ENCODE data around the gene GLRA2.
A peak's percentile ranks its signal among the peaks of the same experiment; 100 is the strongest.
"Not testable (repeated sequence)": the region's sequence is repeated elsewhere in the genome, so short reads cannot be mapped to it uniquely, and the experiment has no call there.

The GLRA2 gene

GRCh38 chrX:14675500-14675899 lies 146.2 kb downstream of the GLRA2 start:
- Histone ChIP-seq H3K18ac (ENCODE audit: low read depth in 1 of 2, low read length in 2 of 2) (no peak overlapping the region), H3K79me1 (replicated peaks; ENCODE audit: low read length, poor library complexity, severe bottlenecking) (no peaks in the 10 kb centered on the region), H2BK5ac (ENCODE audit: low read depth, low read length, poor library complexity, severe bottlenecking) (no peak overlapping the region), H4K91ac (ENCODE audit: low read length) (no peak overlapping the region), H2AFZ (ENCODE audit: low read depth, low read length) (no peak overlapping the region), H3K4me1 (ENCODE audit: control insufficient read depth, insufficient read depth, low read depth, low read length) (peaks cover 6% of the 10 kb centered on the region), H3K14ac (ENCODE audit: low read length in 2 of 2) (no peak overlapping the region), H2AK5ac (ENCODE audit: low read length, severe bottlenecking) (no peak overlapping the region), H3K4me3 (ENCODE audit: insufficient read depth in 1 of 2, low read depth in 1 of 2, low read length in 2 of 2) (no peak overlapping the region), H3K4me2 (ENCODE audit: low read length, poor library complexity, severe bottlenecking) (no peak overlapping the region), H3K9me3 (ENCODE audit: control insufficient read depth, low read length) (no peaks in the 10 kb centered on the region), H3K23ac (ENCODE audit: low read length in 2 of 2) (no peak overlapping the region), H4K8ac (ENCODE audit: low read length) (no peak overlapping the region), H2BK15ac (ENCODE audit: low read depth, poor library complexity, severe bottlenecking) (no peak overlapping the region), H3K36me3 (ENCODE audit: control insufficient read depth in 1 of 2, insufficient read depth in 2 of 2, low read depth in 1 of 2, low read length in 2 of 2) (no peaks in the 10 kb centered on the region), H3K27me3 (ENCODE audit: control insufficient read depth in 1 of 2, insufficient read depth in 1 of 2, low read length in 2 of 2) (no peaks in the 10 kb centered on the region), H3K4ac (ENCODE audit: low read depth in 1 of 2, low read length in 2 of 2) (no peak overlapping the region), H2BK120ac (ENCODE audit: low read depth, low read length) (no peak overlapping the region), H2BK12ac (ENCODE audit: low read length in 2 of 2) (no peak overlapping the region), H3K9ac (ENCODE audit: low read length) (no peak overlapping the region), H3K27ac (ENCODE audit: low read length, poor library complexity, severe bottlenecking) (no peak overlapping the region)
- WGBS, result no CpG with 5 or more reads among the region's 1 CpG
- DNase-seq, result no peak

DNA sequence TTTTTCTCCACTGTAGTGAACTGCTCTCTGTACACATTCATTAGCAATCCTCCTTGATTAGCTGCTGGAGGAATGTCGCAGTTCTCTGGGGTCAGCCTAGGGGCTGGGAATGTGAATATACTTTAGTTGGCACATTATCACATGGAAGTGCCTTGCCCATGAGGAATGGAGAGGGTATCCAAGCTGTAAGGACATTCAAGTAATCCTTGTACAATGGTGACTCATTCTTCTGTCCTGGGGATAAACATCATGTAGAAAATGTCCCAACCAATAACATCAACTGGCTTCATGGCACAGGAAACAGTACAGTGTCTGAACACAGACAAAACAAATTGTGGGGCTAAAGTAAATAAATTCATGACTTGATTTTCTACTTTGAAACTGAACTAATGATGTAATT lies 147.1 kb downstream of the GLRA2 start:
- peak; percentile 51 for DNase-seq
- Histone ChIP-seq H3K79me1 (replicated peaks; ENCODE audit: low read length, poor library complexity, severe bottlenecking) (no peaks in the 10 kb centered on the region), H3K4me3 (ENCODE audit: insufficient read depth in 1 of 2, low read depth in 1 of 2, low read length in 2 of 2) (no peak overlapping the region), H3K27me3 (ENCODE audit: control insufficient read depth in 1 of 2, insufficient read depth in 1 of 2, low read length in 2 of 2) (no peaks in the 10 kb centered on the region), H2BK120ac (ENCODE audit: low read depth, low read length) (no peak overlapping the region), H3K4ac (ENCODE audit: low read depth in 1 of 2, low read length in 2 of 2) (no peak overlapping the region), H3K4me1 (ENCODE audit: control insufficient read depth, insufficient read depth, low read depth, low read length) (peaks cover 6% of the 10 kb centered on the region), H3K9me3 (ENCODE audit: control insufficient read depth, low read length) (no peaks in the 10 kb centered on the region), H2BK5ac (ENCODE audit: low read depth, low read length, poor library complexity, severe bottlenecking) (no peak overlapping the region), H2BK15ac (ENCODE audit: low read depth, poor library complexity, severe bottlenecking) (no peak overlapping the region), H2AFZ (ENCODE audit: low read depth, low read length) (no peak overlapping the region), H3K4me2 (ENCODE audit: low read length, poor library complexity, severe bottlenecking) (no peak overlapping the region), H2AK5ac (ENCODE audit: low read length, severe bottlenecking) (no peak overlapping the region), H3K27ac (ENCODE audit: low read length, poor library complexity, severe bottlenecking) (no peak overlapping the region), H3K9ac (ENCODE audit: low read length) (no peak overlapping the region), H3K14ac (ENCODE audit: low read length in 2 of 2) (no peak overlapping the region), H2BK12ac (ENCODE audit: low read length in 2 of 2) (no peak overlapping the region), H4K91ac (ENCODE audit: low read length) (no peak overlapping the region), H3K36me3 (ENCODE audit: control insufficient read depth in 1 of 2, insufficient read depth in 2 of 2, low read depth in 1 of 2, low read length in 2 of 2) (no peaks in the 10 kb centered on the region), H4K8ac (ENCODE audit: low read length) (no peak overlapping the region), H3K18ac (ENCODE audit: low read depth in 1 of 2, low read length in 2 of 2) (no peak overlapping the region), H3K23ac (ENCODE audit: low read length in 2 of 2) (no peak overlapping the region)
- WGBS, result no CpG with 5 or more reads among the region's 1 CpG

DNA sequence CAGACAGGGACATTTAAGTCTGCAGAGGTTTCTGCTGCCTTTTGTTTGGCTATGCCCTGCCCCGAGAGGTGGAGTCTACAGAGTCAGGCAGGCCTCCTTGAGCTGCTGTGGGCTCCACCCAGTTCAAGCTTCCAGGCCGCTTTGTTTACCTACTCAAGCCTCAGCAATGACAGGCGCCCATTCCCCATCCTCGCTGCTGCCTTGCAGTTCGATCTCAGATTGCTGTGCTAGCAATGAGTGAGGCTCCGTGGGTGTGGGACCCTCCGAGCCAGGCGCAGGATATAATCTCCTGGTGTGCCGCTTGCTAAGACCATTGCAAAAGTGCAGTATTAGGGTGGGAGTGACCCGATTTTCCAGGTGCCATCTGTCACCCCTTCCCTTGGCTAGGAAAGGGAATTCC lies 159.0 kb downstream of the GLRA2 start:
- H4K8ac ChIP-seq (ENCODE audit: low read length); H3K27me3 ChIP-seq (ENCODE audit: control insufficient read depth in 1 of 2, insufficient read depth in 1 of 2, low read length in 2 of 2); H2BK120ac ChIP-seq (ENCODE audit: low read depth, low read length); H3K18ac ChIP-seq (ENCODE audit: low read depth in 1 of 2, low read length in 2 of 2); H3K14ac ChIP-seq (ENCODE audit: low read length in 2 of 2); H3K9ac ChIP-seq (ENCODE audit: low read length); DNase-seq; H3K4me3 ChIP-seq (ENCODE audit: insufficient read depth in 1 of 2, low read depth in 1 of 2, low read length in 2 of 2); H3K4me1 ChIP-seq (ENCODE audit: control insufficient read depth, insufficient read depth, low read depth, low read length); H3K79me1 ChIP-seq (replicated peaks; ENCODE audit: low read length, poor library complexity, severe bottlenecking); H2AK5ac ChIP-seq (ENCODE audit: low read length, severe bottlenecking); H2BK15ac ChIP-seq (ENCODE audit: low read depth, poor library complexity, severe bottlenecking); H2BK5ac ChIP-seq (ENCODE audit: low read depth, low read length, poor library complexity, severe bottlenecking); H2AFZ ChIP-seq (ENCODE audit: low read depth, low read length); H3K4ac ChIP-seq (ENCODE audit: low read depth in 1 of 2, low read length in 2 of 2); H3K23ac ChIP-seq (ENCODE audit: low read length in 2 of 2); H3K36me3 ChIP-seq (ENCODE audit: control insufficient read depth in 1 of 2, insufficient read depth in 2 of 2, low read depth in 1 of 2, low read length in 2 of 2); H3K4me2 ChIP-seq (ENCODE audit: low read length, poor library complexity, severe bottlenecking); H4K91ac ChIP-seq (ENCODE audit: low read length); H3K9me3 ChIP-seq (ENCODE audit: control insufficient read depth, low read length); H2BK12ac ChIP-seq (ENCODE audit: low read length in 2 of 2); H3K27ac ChIP-seq (ENCODE audit: low read length, poor library complexity, severe bottlenecking): not testable (repeated sequence)
- 98% methylated on average over 7 of the region's 10 CpGs for WGBS

GRCh38 chrX:14690553-14690952 lies 161.2 kb downstream of the GLRA2 start:
- no peak overlapping the region for H3K18ac ChIP-seq (ENCODE audit: low read depth in 1 of 2, low read length in 2 of 2)
- H3K9ac ChIP-seq (ENCODE audit: low read length), result no peak overlapping the region
- no peak overlapping the region for H3K4me2 ChIP-seq (ENCODE audit: low read length, poor library complexity, severe bottlenecking)
- no peak overlapping the region for H3K4ac ChIP-seq (ENCODE audit: low read depth in 1 of 2, low read length in 2 of 2)
- H2BK12ac ChIP-seq (ENCODE audit: low read length in 2 of 2), result no peak overlapping the region
- H4K8ac ChIP-seq (ENCODE audit: low read length), result no peak overlapping the region
- H3K27ac ChIP-seq (ENCODE audit: low read length, poor library complexity, severe bottlenecking), result no peak overlapping the region
- H2AK5ac ChIP-seq (ENCODE audit: low read length, severe bottlenecking), result no peak overlapping the region
- H3K23ac ChIP-seq (ENCODE audit: low read length in 2 of 2), result no peak overlapping the region
- H3K36me3 ChIP-seq (ENCODE audit: control insufficient read depth in 1 of 2, insufficient read depth in 2 of 2, low read depth in 1 of 2, low read length in 2 of 2), result no peaks in the 10 kb centered on the region
- no peaks in the 10 kb centered on the region for H3K27me3 ChIP-seq (ENCODE audit: control insufficient read depth in 1 of 2, insufficient read depth in 1 of 2, low read length in 2 of 2)
- H3K14ac ChIP-seq (ENCODE audit: low read length in 2 of 2), result no peak overlapping the region
- WGBS, result 93% methylated on average over 8 of the region's 8 CpGs
- DNase-seq, result no peak
- H3K4me3 ChIP-seq (ENCODE audit: insufficient read depth in 1 of 2, low read depth in 1 of 2, low read length in 2 of 2), result no peak overlapping the region
- no peaks in the 10 kb centered on the region for H3K4me1 ChIP-seq (ENCODE audit: control insufficient read depth, insufficient read depth, low read depth, low read length)
- no peaks in the 10 kb centered on the region for H3K79me1 ChIP-seq (replicated peaks; ENCODE audit: low read length, poor library complexity, severe bottlenecking)
- H2BK5ac ChIP-seq (ENCODE audit: low read depth, low read length, poor library complexity, severe bottlenecking), result no peak overlapping the region
- H2AFZ ChIP-seq (ENCODE audit: low read depth, low read length), result no peak overlapping the region
- H4K91ac ChIP-seq (ENCODE audit: low read length), result no peak overlapping the region
- no peak overlapping the region for H2BK120ac ChIP-seq (ENCODE audit: low read depth, low read length)
- no peak overlapping the region for H2BK15ac ChIP-seq (ENCODE audit: low read depth, poor library complexity, severe bottlenecking)
- H3K9me3 ChIP-seq (ENCODE audit: control insufficient read depth, low read length), result no peaks in the 10 kb centered on the region
